GM10248 (cell line): Measurements from ENCODE around the gene SCARB1.

Experiments used
- CTCF ChIA-PET: fragments of 300-600 bp; sonication (Branson Sonifier 250); formaldehyde crosslinking; extraction: SDS; loops from one replicate; lab custom pipeline; 2021; ENCODE audit warnings: antibody characterized with exemption; lab: Yijun Ruan, JAX
- POLR2A ChIA-PET: fragments of 350-650 bp; sonication (Branson Sonifier 250); formaldehyde crosslinking; extraction: SDS; loops from one replicate; lab custom pipeline; 2020; ENCODE audit warnings: antibody characterized with exemption; lab: Yijun Ruan, JAX
- DNase-seq: peaks from one replicate; pipeline ENCODE4 v3.0.0; 2012; ENCODE audit errors: extremely low spot score
- CTCF ChIP-seq: IDR thresholded peaks from 2 replicates; pipeline ENCODE4 v1.5.1; 2012; ENCODE audit warnings: mild to moderate bottlenecking, low read depth; ENCODE audit errors: extremely low read depth, missing control alignments, control extremely low read depth

The SCARB1 gene

GRCh38 chr12:124765581-124766489 lies 97.8 kb downstream of the SCARB1 start:
- ChIA-PET POLR2A (no interaction called here), CTCF (interaction anchor here (0.6 to 5.7 kb wide), 19 partner anchors 8 to 742 kb away, joined by 3 to 60 read pairs (median 5); no protein-coding TSS in a partner anchor)
- no peak for TF ChIP-seq CTCF
- no peak for DNase-seq

GRCh38 chr12:124764870-124765580 lies 98.6 kb downstream of the SCARB1 start:
- ChIA-PET CTCF (interaction anchor here (0.8 to 5.7 kb wide), 12 partner anchors 13 to 733 kb away, joined by 3 to 60 read pairs (median 4); no protein-coding TSS in a partner anchor), POLR2A (no interaction called here)
- DNase-seq: no peak
- TF ChIP-seq CTCF: no peak

GRCh38 chr12:124764451-124764850 lies 99.2 kb downstream of the SCARB1 start:
- CTCF ChIA-PET: interaction anchor here (0.8 to 5.7 kb wide), 10 partner anchors 12 to 732 kb away, joined by 3 to 60 read pairs (median 3); no protein-coding TSS in a partner anchor
- no peak for DNase-seq
- peak; percentile 46 for TF ChIP-seq CTCF
- POLR2A ChIA-PET: no interaction called here

GRCh38 chr12:124763594-124763979 lies 100.1 kb downstream of the SCARB1 start:
- no peak for TF ChIP-seq CTCF
- ChIA-PET POLR2A (no interaction called here), CTCF (interaction anchor here (1.1 to 5.7 kb wide), 5 partner anchors 11 to 490 kb away, joined by 3 to 60 read pairs (median 3); no protein-coding TSS in a partner anchor)
- DNase-seq: no peak

GRCh38 chr12:124762791-124763593 lies 100.7 kb downstream of the SCARB1 start:
- ChIA-PET CTCF (interaction anchor here (0.8 to 5.7 kb wide), 12 partner anchors 9 to 858 kb away, joined by 3 to 60 read pairs (median 4); no protein-coding TSS in a partner anchor), POLR2A (no interaction called here)
- no peak for TF ChIP-seq CTCF
- DNase-seq: no peak
